Measurements from ENCODE around the gene SH3TC2. TPM values are rescaled to one million over a fixed set of nuclear protein-coding genes. Genes with fewer than 3 reads are reported as not detected.

The SH3TC2 gene
- total RNA-seq, 4 donors from 2014 or later: 0.10 to 0.41 (median 0.20) TPM; not detected in 1

GRCh38 chr5:148972396-148972795, 90.5 kb downstream of the SH3TC2 start:
- no peak for TF ChIP-seq POLR2A (IDR thresholded peaks at IDR 0.05)
- TF ChIP-seq, protein P1, sequence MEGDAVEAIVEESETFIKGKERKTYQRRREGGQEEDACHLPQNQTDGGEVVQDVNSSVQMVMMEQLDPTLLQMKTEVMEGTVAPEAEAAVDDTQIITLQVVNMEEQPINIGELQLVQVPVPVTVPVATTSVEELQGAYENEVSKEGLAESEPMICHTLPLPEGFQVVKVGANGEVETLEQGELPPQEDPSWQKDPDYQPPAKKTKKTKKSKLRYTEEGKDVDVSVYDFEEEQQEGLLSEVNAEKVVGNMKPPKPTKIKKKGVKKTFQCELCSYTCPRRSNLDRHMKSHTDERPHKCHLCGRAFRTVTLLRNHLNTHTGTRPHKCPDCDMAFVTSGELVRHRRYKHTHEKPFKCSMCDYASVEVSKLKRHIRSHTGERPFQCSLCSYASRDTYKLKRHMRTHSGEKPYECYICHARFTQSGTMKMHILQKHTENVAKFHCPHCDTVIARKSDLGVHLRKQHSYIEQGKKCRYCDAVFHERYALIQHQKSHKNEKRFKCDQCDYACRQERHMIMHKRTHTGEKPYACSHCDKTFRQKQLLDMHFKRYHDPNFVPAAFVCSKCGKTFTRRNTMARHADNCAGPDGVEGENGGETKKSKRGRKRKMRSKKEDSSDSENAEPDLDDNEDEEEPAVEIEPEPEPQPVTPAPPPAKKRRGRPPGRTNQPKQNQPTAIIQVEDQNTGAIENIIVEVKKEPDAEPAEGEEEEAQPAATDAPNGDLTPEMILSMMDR (IDR thresholded peaks at IDR 0.05 in 4 of 5, conservative IDR thresholded peaks at IDR 0.05 in 1 of 5): no peak
- in situ Hi-C loops (cut with MboI; ENCODE audit: low sequenced_read_pairs in 4 of 4): no loop called here
- peaks cover 69 to 70% of the 10 kb centered on the region in 2 donors for H3K4me1 ChIP-seq
- DNase-seq: no peak
- H3K36me3 ChIP-seq: no peaks in the 10 kb centered on the region
- intact Hi-C loops (cut with DNase I; ENCODE audit: low total_unique reads): no loop called here
- peak overlapping the region; percentile 90 to 96 (median 93) for H3K27ac ChIP-seq
- H3K4me3 ChIP-seq: no peak overlapping the region
- H3K27me3 ChIP-seq: no peaks in the 10 kb centered on the region
- peak; percentile 3 to 6 for ATAC-seq
- H3K9me3 ChIP-seq: no peaks in the 10 kb centered on the region

DNA sequence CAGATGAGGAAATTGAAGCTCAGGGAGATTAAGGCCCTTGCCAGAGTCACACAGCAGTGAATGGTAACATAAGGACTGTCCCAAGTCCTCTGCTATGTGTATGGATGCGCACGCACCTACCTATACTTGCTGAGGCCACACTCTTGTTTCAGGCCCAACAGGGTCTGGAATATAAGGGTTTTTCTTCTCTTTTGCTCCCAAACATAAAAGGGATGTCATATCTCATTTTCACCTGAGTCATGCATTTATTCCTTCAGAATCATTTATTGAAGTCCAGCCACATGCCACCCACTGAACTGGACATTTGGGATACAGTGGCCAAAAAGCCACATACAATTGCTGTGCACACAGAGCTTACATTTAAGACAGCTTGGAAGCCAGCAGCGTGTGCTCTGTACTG, 92.0 kb downstream of the SH3TC2 start:
- in situ Hi-C loops (cut with MboI; ENCODE audit: low sequenced_read_pairs in 4 of 4) (no loop called here), intact Hi-C loops (cut with DNase I; ENCODE audit: low total_unique reads) (no loop called here)
- Histone ChIP-seq H3K36me3 (no peaks in the 10 kb centered on the region), H3K4me1 (peaks cover 69 to 74% of the 10 kb centered on the region in 2 donors), H3K27me3 (no peaks in the 10 kb centered on the region), H3K9me3 (no peaks in the 10 kb centered on the region), H3K27ac (peak overlapping the region; percentile 90 to 96 (median 93)), H3K4me3 (no peak overlapping the region)
- TF ChIP-seq, protein P1 (IDR thresholded peaks at IDR 0.05 in 4 of 5, conservative IDR thresholded peaks at IDR 0.05 in 1 of 5): no peak
- TF ChIP-seq POLR2A (IDR thresholded peaks at IDR 0.05): no peak
- ATAC-seq: no peak
- DNase-seq: no peak

GRCh38 chr5:148970228-148970627, 92.6 kb downstream of the SH3TC2 start:
- intact Hi-C loops (cut with DNase I; ENCODE audit: low total_unique reads): no loop called here
- Histone ChIP-seq H3K27me3 (no peaks in the 10 kb centered on the region), H3K36me3 (no peaks in the 10 kb centered on the region), H3K4me1 (peaks cover 69 to 78% of the 10 kb centered on the region in 2 donors), H3K27ac (peak overlapping the region; percentile 90 to 96 (median 93)), H3K9me3 (no peaks in the 10 kb centered on the region), H3K4me3 (no peak overlapping the region)
- TF ChIP-seq, protein P1 (IDR thresholded peaks at IDR 0.05 in 4 of 5, conservative IDR thresholded peaks at IDR 0.05 in 1 of 5): no peak
- TF ChIP-seq POLR2A (IDR thresholded peaks at IDR 0.05): no peak
- in situ Hi-C loops (cut with MboI; ENCODE audit: low sequenced_read_pairs in 4 of 4): no loop called here
- peak; percentile 55 to 76 for DNase-seq
- peak in 1 of 2 donors; percentile 16 for ATAC-seq

GRCh38 chr5:148969291-148969690, 93.6 kb downstream of the SH3TC2 start:
- TF ChIP-seq, protein P1 (IDR thresholded peaks at IDR 0.05 in 4 of 5, conservative IDR thresholded peaks at IDR 0.05 in 1 of 5): peak in 2 of 5 experiments; percentile 27 to 35
- no peak for TF ChIP-seq POLR2A (IDR thresholded peaks at IDR 0.05)
- no peaks in the 10 kb centered on the region for H3K36me3 ChIP-seq
- in situ Hi-C loops (cut with MboI; ENCODE audit: low sequenced_read_pairs in 4 of 4) (no loop called here), intact Hi-C loops (cut with DNase I; ENCODE audit: low total_unique reads) (loop anchor here (2.0 to 5.0 kb wide), 3 partner anchors 30 to 208 kb away; no protein-coding TSS in a partner anchor)
- no peak overlapping the region for H3K4me3 ChIP-seq
- ATAC-seq: no peak
- H3K9me3 ChIP-seq: no peaks in the 10 kb centered on the region
- DNase-seq: peak in 1 of 2 donors; percentile 53
- peaks cover 72 to 83% of the 10 kb centered on the region in 2 donors for H3K4me1 ChIP-seq
- H3K27me3 ChIP-seq: no peaks in the 10 kb centered on the region
- H3K27ac ChIP-seq: peak overlapping the region; percentile 90 to 96 (median 93)

- peak overlapping the region; percentile 90 to 96 (median 93) for H3K27ac ChIP-seq
- H3K4me1 ChIP-seq: peaks cover 68 to 80% of the 10 kb centered on the region in 2 donors
- ATAC-seq (no peak), DNase-seq (no peak)
- H3K27me3 ChIP-seq: no peaks in the 10 kb centered on the region
- in situ Hi-C loops (cut with MboI; ENCODE audit: low sequenced_read_pairs in 4 of 4): no loop called here
- H3K4me3 ChIP-seq: no peak overlapping the region
- intact Hi-C loops (cut with DNase I; ENCODE audit: low total_unique reads): loop anchor here (2.0 to 5.0 kb wide), 3 partner anchors 30 to 209 kb away; no protein-coding TSS in a partner anchor
- no peak for TF ChIP-seq POLR2A (IDR thresholded peaks at IDR 0.05)
- TF ChIP-seq, protein P1 (IDR thresholded peaks at IDR 0.05 in 4 of 5, conservative IDR thresholded peaks at IDR 0.05 in 1 of 5): no peak
- no peaks in the 10 kb centered on the region for H3K36me3 ChIP-seq
- H3K9me3 ChIP-seq: no peaks in the 10 kb centered on the region
Measured at GRCh38 chr5:148968311-148968710, 94.6 kb downstream of the SH3TC2 start.
